Measurements from ENCODE around the gene MRPL19.

DNA sequence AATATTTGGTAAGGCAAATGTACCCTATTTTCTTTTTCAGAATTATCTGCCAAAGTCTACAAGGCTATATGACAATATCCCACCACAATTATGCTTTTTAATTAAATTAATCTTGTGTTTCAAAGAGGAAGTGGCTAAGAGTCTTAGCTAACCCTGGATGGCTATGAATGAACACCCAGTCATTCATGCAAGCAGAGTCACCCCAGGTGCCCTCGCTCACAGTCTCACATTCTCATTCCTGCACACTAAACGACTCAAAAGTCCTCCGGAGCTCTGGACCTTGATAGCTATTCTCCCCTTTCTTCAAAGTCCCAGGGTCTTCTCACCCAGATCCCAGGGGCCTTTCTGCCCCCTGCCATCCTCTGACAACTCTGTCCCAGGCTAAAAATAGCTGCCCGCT is 42.1 kb upstream of the MRPL19 start:
- TF ChIP-seq HCFC1 (IDR thresholded peaks at IDR 0.05; ENCODE audit: low read length) (no peak), ZNF274 (IDR thresholded peaks at IDR 0.05; ENCODE audit: insufficient read depth, insufficient read length) (no peak), CREB1 (IDR thresholded peaks at IDR 0.05; ENCODE audit: low read depth) (no peak), NR2F1 (conservative IDR thresholded peaks at IDR 0.05) (no peak), CHD2 (IDR thresholded peaks at IDR 0.05; ENCODE audit: borderline replicate concordance, low read depth, low read length) (no peak), CREM (IDR thresholded peaks at IDR 0.05; ENCODE audit: low read depth) (no peak)
- TF ChIP-seq, protein P1, sequence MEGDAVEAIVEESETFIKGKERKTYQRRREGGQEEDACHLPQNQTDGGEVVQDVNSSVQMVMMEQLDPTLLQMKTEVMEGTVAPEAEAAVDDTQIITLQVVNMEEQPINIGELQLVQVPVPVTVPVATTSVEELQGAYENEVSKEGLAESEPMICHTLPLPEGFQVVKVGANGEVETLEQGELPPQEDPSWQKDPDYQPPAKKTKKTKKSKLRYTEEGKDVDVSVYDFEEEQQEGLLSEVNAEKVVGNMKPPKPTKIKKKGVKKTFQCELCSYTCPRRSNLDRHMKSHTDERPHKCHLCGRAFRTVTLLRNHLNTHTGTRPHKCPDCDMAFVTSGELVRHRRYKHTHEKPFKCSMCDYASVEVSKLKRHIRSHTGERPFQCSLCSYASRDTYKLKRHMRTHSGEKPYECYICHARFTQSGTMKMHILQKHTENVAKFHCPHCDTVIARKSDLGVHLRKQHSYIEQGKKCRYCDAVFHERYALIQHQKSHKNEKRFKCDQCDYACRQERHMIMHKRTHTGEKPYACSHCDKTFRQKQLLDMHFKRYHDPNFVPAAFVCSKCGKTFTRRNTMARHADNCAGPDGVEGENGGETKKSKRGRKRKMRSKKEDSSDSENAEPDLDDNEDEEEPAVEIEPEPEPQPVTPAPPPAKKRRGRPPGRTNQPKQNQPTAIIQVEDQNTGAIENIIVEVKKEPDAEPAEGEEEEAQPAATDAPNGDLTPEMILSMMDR (IDR thresholded peaks at IDR 0.05 in 2 of 3, conservative IDR thresholded peaks at IDR 0.05 in 1 of 3; ENCODE audit: control insufficient read depth in 2 of 3, extremely low read depth in 1 of 3, insufficient read depth in 1 of 3, low read depth in 3 of 3, low read length in 3 of 3) = no peak
- TF ChIP-seq, protein P2, sequence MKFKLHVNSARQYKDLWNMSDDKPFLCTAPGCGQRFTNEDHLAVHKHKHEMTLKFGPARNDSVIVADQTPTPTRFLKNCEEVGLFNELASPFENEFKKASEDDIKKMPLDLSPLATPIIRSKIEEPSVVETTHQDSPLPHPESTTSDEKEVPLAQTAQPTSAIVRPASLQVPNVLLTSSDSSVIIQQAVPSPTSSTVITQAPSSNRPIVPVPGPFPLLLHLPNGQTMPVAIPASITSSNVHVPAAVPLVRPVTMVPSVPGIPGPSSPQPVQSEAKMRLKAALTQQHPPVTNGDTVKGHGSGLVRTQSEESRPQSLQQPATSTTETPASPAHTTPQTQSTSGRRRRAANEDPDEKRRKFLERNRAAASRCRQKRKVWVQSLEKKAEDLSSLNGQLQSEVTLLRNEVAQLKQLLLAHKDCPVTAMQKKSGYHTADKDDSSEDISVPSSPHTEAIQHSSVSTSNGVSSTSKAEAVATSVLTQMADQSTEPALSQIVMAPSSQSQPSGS (IDR thresholded peaks at IDR 0.05; ENCODE audit: low read length) = no peak
